K562 (cell line): ENCODE results near the gene ALOX12.

ENCODE experiments used
- GABPB1 ChIP-seq: sonication (generic); formaldehyde crosslinking; IDR thresholded peaks from 2 replicates; pipeline ENCODE4 v1.8.0; 2022; ENCODE audit warnings: mild to moderate bottlenecking, missing genetic modification reagents
- GATAD2B ChIP-seq: fragments of 450-650 bp; IDR thresholded peaks from 2 replicates; pipeline ENCODE4 v1.6.1; 2017; ENCODE audit warnings: mild to moderate bottlenecking, borderline replicate concordance
- POLR2AphosphoS5 ChIP-seq: IDR thresholded peaks from 2 replicates; pipeline ENCODE4 v1.6.1; 2011; ENCODE audit warnings: mild to moderate bottlenecking, low read depth, low read length, moderate library complexity; ENCODE audit not compliant: control insufficient read depth, insufficient read depth
- ZNF311 ChIP-seq: fragments of 250-450 bp; sonication (Bioruptor Pico); IDR thresholded peaks from 2 replicates; pipeline ENCODE4 v1.4.0; 2020; ENCODE audit warnings: mild to moderate bottlenecking, moderate library complexity
- TF ChIP-seq, protein P1 (sequence below), 3 experiments: IDR thresholded peaks in 2 of 3; conservative IDR thresholded peaks in 1 of 3; 2 replicates each; pipeline ENCODE4 v1.5.1; 2011 to 2012; ENCODE audit warnings: low read length in 3 of 3, mild to moderate bottlenecking in 3 of 3, control low read depth in 2 of 3, improper control_type of control experiment in 1 of 3, inconsistent platforms in 1 of 3, low read depth in 1 of 3, mixed read lengths in 1 of 3, moderate library complexity in 1 of 3; ENCODE audit not compliant: insufficient read depth in 2 of 3
- TF ChIP-seq, protein P2 (sequence below): sonication (generic); formaldehyde crosslinking; IDR thresholded peaks from 2 replicates; pipeline ENCODE4 v1.9.0; 2022; ENCODE audit warnings: mild to moderate bottlenecking, missing genetic modification reagents
- TF ChIP-seq, protein P3 (sequence below): IDR thresholded peaks from 3 replicates; pipeline ENCODE4 v1.6.1; 2011; ENCODE audit warnings: borderline replicate concordance, mild to moderate bottlenecking; ENCODE audit not compliant: insufficient read length, insufficient read depth

DNA sequence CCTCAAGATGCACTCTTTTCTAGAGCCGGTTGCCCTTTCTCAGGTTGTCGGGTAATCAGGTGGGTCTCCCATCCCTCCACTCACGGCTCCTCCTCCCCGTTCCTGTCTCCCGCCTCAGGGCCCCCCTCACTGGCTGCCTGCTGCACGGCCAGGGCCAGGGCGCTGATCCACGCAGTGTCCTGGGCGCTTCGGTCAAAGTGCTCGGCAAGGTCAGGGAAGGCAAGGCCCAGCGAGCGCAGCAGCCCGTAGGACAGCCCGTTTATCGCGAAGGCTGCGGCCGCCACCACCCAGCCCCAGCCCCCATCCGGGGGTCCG, 47.3 kb downstream of the ALOX12 start:
- TF ChIP-seq, protein P1, sequence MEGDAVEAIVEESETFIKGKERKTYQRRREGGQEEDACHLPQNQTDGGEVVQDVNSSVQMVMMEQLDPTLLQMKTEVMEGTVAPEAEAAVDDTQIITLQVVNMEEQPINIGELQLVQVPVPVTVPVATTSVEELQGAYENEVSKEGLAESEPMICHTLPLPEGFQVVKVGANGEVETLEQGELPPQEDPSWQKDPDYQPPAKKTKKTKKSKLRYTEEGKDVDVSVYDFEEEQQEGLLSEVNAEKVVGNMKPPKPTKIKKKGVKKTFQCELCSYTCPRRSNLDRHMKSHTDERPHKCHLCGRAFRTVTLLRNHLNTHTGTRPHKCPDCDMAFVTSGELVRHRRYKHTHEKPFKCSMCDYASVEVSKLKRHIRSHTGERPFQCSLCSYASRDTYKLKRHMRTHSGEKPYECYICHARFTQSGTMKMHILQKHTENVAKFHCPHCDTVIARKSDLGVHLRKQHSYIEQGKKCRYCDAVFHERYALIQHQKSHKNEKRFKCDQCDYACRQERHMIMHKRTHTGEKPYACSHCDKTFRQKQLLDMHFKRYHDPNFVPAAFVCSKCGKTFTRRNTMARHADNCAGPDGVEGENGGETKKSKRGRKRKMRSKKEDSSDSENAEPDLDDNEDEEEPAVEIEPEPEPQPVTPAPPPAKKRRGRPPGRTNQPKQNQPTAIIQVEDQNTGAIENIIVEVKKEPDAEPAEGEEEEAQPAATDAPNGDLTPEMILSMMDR (IDR thresholded peaks at IDR 0.05 in 2 of 3, conservative IDR thresholded peaks at IDR 0.05 in 1 of 3; ENCODE audit: insufficient read depth in 2 of 3, low read depth in 1 of 3, low read length in 3 of 3) = no peak
- TF ChIP-seq GABPB1 (CRISPR knock-in tag) (no peak), POLR2AphosphoS5 (no peak), ZNF311 (CRISPR knock-in tag) (no peak), GATAD2B (no peak)
- TF ChIP-seq, protein P2, sequence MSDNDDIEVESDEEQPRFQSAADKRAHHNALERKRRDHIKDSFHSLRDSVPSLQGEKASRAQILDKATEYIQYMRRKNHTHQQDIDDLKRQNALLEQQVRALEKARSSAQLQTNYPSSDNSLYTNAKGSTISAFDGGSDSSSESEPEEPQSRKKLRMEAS (CRISPR knock-in tag) = no peak
- TF ChIP-seq, protein P3, sequence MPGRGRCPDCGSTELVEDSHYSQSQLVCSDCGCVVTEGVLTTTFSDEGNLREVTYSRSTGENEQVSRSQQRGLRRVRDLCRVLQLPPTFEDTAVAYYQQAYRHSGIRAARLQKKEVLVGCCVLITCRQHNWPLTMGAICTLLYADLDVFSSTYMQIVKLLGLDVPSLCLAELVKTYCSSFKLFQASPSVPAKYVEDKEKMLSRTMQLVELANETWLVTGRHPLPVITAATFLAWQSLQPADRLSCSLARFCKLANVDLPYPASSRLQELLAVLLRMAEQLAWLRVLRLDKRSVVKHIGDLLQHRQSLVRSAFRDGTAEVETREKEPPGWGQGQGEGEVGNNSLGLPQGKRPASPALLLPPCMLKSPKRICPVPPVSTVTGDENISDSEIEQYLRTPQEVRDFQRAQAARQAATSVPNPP = no peak
